HG03097 (cell line): ENCODE results near the gene DPYSL4.

ENCODE experiments used
- ATAC-seq: cut with Tn5 transposase; IDR thresholded peaks from one replicate; pipeline ENCODE4 v1.9.1; 2021; ENCODE audit not compliant: unreplicated experiment, low FRiP score

DPYSL4 gene

GRCh38 chr10:132192991-132193665 is 6.4 kb downstream of the DPYSL4 start:
- ATAC-seq: no peak

GRCh38 chr10:132193907-132194552 is 7.3 kb downstream of the DPYSL4 start:
- no peak for ATAC-seq

- no peak for ATAC-seq
Measured at GRCh38 chr10:132194726-132195125, 8.0 kb downstream of the DPYSL4 start.

- no peak for ATAC-seq
Measured at GRCh38 chr10:132195366-132196075, 8.8 kb downstream of the DPYSL4 start.

GRCh38 chr10:132196178-132197113 is 9.7 kb downstream of the DPYSL4 start:
- no peak for ATAC-seq

GRCh38 chr10:132197271-132198067 is 10.7 kb downstream of the DPYSL4 start:
- ATAC-seq: no peak

- ATAC-seq: no peak
Measured at GRCh38 chr10:132198068-132198370, 11.3 kb downstream of the DPYSL4 start.

- no peak for ATAC-seq
Measured at GRCh38 chr10:132198381-132199181, 11.8 kb downstream of the DPYSL4 start.

- no peak for ATAC-seq
Measured at GRCh38 chr10:132199268-132199853, 12.6 kb downstream of the DPYSL4 start.

GRCh38 chr10:132199854-132200311 is 13.1 kb downstream of the DPYSL4 start:
- ATAC-seq: no peak

- no peak for ATAC-seq
Measured at GRCh38 chr10:132200344-132201110, 13.8 kb downstream of the DPYSL4 start.

- no peak for ATAC-seq
Measured at GRCh38 chr10:132201111-132201969, 14.6 kb downstream of the DPYSL4 start.

- ATAC-seq: no peak
Measured at GRCh38 chr10:132202070-132202970, 15.6 kb downstream of the DPYSL4 start.

GRCh38 chr10:132203256-132204077 is 16.7 kb downstream of the DPYSL4 start:
- ATAC-seq: no peak

GRCh38 chr10:132204078-132204780 is 17.5 kb downstream of the DPYSL4 start:
- ATAC-seq: no peak
